ENCODE data around the gene ZC3H12C. TPM values are rescaled to one million over a fixed set of nuclear protein-coding genes. Genes with fewer than 3 reads are reported as not detected.
A peak's percentile ranks its signal among the peaks of the same experiment; 100 is the strongest.

Gene ZC3H12C
- total and polyA plus RNA-seq, 10 of the 15 experiments (the other 5 are each of a cell fraction or from before 2014, with no cell fraction given) = 0.31 to 31.0 (median 3.7) TPM

DNA sequence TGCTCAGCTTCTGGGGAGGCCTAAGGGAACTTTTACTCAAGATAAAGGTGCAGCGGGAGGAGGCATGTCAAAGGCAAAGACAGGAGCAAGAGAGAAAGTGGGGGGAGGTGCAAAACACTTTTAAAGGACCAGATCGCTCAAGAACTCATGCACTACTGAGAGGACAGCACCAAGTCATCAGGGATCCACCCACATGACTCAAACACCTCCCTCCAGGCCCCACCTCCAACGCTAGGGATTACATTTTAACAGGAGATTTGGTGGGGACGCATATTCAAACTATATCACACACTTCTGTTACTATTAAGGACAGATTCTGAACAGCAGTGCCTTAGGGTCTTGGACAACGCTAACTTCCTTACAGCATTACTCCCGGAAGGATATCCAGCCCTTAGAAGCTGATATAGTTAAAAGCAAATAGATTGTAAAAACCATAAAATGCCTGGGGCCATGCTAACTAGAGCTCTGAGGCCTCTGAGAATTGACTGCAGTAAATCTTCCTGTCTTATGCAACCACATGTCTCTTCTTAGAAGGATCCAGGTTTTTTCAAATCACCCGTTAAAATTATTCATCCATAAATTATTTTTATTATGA is 16.7 kb upstream of the ZC3H12C start:
- Histone ChIP-seq H3K27me3 (replicated peaks in 1 of 2; ENCODE audit: control insufficient read depth in 2 of 2, insufficient read depth in 2 of 2, low read length in 1 of 2) (no peaks in the 10 kb centered on the region), H3K79me2 (ENCODE audit: control insufficient read depth, insufficient read depth, low read length) (no peaks in the 10 kb centered on the region), H3K36me3 (ENCODE audit: control insufficient read depth in 2 of 2, insufficient read depth in 2 of 2, low read length in 1 of 2) (no peaks in the 10 kb centered on the region), H3K4me2 (ENCODE audit: control insufficient read depth, insufficient read depth) (peak overlapping the region; percentile 32; the same call in 1 of the 2 replicates), H3K27ac (ENCODE audit: control insufficient read depth, insufficient read depth) (no peak overlapping the region; the same call in 1 of the 2 replicates), H3K4me3 (no peak overlapping the region), H2AFZ (ENCODE audit: control insufficient read depth, low read depth, low read length) (peak overlapping the region; percentile 69), H3K9me3 (replicated peaks; ENCODE audit: control insufficient read depth, insufficient read depth, low read length) (peaks cover 11% of the 10 kb centered on the region; the same call in 2 of the 3 replicates), H3K4me1 (ENCODE audit: control insufficient read depth, insufficient read depth, low read length) (peaks cover 16% of the 10 kb centered on the region), H4K20me1 (ENCODE audit: control insufficient read depth, insufficient read depth) (no peaks in the 10 kb centered on the region), H3K9ac (ENCODE audit: control insufficient read depth, insufficient read depth, low read length) (no peak overlapping the region)
- ChIA-PET POLR2A (interaction anchor here (0.6 to 3.5 kb wide), 9 partner anchors 14 to 120 kb away, joined by 3 to 28 read pairs (median 5); partner anchors contain the start of gene ZC3H12C), CTCF (interaction anchor here (1.2 to 3.0 kb wide), 3 partner anchors 15 to 48 kb away, joined by 3 to 22 read pairs (median 18); partner anchors contain the start of gene ZC3H12C), SMC1A (ENCODE audit: uncharacterized antibody, unreplicated experiment) (interaction anchor here (0.9 to 4.6 kb wide), 16 partner anchors 11 to 249 kb away, joined by 3 to 107 read pairs (median 10); partner anchors contain the start of gene ZC3H12C), RAD21 (ENCODE audit: unreplicated experiment) (interaction anchor here (1.4 to 7.4 kb wide), 6 partner anchors 11 to 135 kb away, joined by 3 to 89 read pairs (median 30); partner anchors contain the start of gene ZC3H12C)
- intact Hi-C loops (cut with micrococcal nuclease; ENCODE audit: unreplicated experiment) (loop anchor here (1.0 to 5.0 kb wide), 2 partner anchors 45 to 129 kb away; no protein-coding TSS in a partner anchor), in situ Hi-C loops (cut with MboI) (no loop called here)
- 73% methylated on average over 7 of the region's 7 CpGs for WGBS (ENCODE audit: insufficient coverage, insufficient replicate concordance, low lambda C conversion rate, missing lambda C conversion rate)
- TF ChIP-seq EP300 (IDR thresholded peaks at IDR 0.05; ENCODE audit: borderline replicate concordance in 1 of 2, control insufficient read depth in 1 of 2, low read depth in 2 of 2, low read length in 2 of 2) (peak in 1 of 2 experiments; percentile 23; a peak in 1 of 4 replicates), ZBED1 (IDR thresholded peaks at IDR 0.05; ENCODE audit: borderline replicate concordance) (no peak)
- DNase-seq (ENCODE audit: low read depth, low spot score) (no peak), ATAC-seq (peak; percentile 65), FAIRE-seq (no peak)
- BruUV-seq (replicated peaks) = no TSS peak

GRCh38 chr11:110077346-110077745 is 15.8 kb upstream of the ZC3H12C start:
- peak overlapping the region; percentile 51 for H3K27ac ChIP-seq (ENCODE audit: control insufficient read depth, insufficient read depth)
- peak overlapping the region; percentile 59 for H2AFZ ChIP-seq (ENCODE audit: control insufficient read depth, low read depth, low read length)
- H3K79me2 ChIP-seq (ENCODE audit: control insufficient read depth, insufficient read depth, low read length) = no peaks in the 10 kb centered on the region
- H3K4me2 ChIP-seq (ENCODE audit: control insufficient read depth, insufficient read depth) = peak overlapping the region; percentile 61
- no peak for DNase-seq (ENCODE audit: low read depth, low spot score)
- peaks cover 16% of the 10 kb centered on the region for H3K4me1 ChIP-seq (ENCODE audit: control insufficient read depth, insufficient read depth, low read length)
- TSS peak; percentile 90 for BruUV-seq (replicated peaks)
- in situ Hi-C loops (cut with MboI) = no loop called here
- TF ChIP-seq CHD2 (IDR thresholded peaks at IDR 0.05; ENCODE audit: borderline replicate concordance, low read depth, low read length) = no peak
- TF ChIP-seq POLR2A (IDR thresholded peaks at IDR 0.05; ENCODE audit: low read depth, low read length) = no peak
- 0 out of 2 replicates have a peak, but pooled peaks have one; percentile 2 for TF ChIP-seq GABPA (IDR thresholded peaks at IDR 0.05; ENCODE audit: low read depth)
- 0 out of 2 replicates have a peak, but pooled peaks have one; percentile 2 for TF ChIP-seq RBBP5 (conservative IDR thresholded peaks at IDR 0.05)
- peak; percentile 27; the same call in 1 of the 2 replicates for TF ChIP-seq BACH1 (IDR thresholded peaks at IDR 0.05; ENCODE audit: borderline replicate concordance)
- TF ChIP-seq NR2C1 (IDR thresholded peaks at IDR 0.05) = no peak
- TF ChIP-seq ASH2L (IDR thresholded peaks at IDR 0.05; ENCODE audit: borderline replicate concordance, low read depth) = no peak
- no peak for FAIRE-seq
- SMC1A ChIA-PET (ENCODE audit: uncharacterized antibody, unreplicated experiment) = interaction anchor here (0.7 to 4.6 kb wide), 32 partner anchors 9 to 248 kb away, joined by 3 to 107 read pairs (median 6); partner anchors contain the start of gene ZC3H12C
- H3K4me3 ChIP-seq = no peak overlapping the region
- WGBS (ENCODE audit: insufficient coverage, insufficient replicate concordance, low lambda C conversion rate, missing lambda C conversion rate) = 42% methylated on average over 1 of the region's 1 CpG
- H3K27me3 ChIP-seq (replicated peaks in 1 of 2; ENCODE audit: control insufficient read depth in 2 of 2, insufficient read depth in 2 of 2, low read length in 1 of 2) = no peaks in the 10 kb centered on the region
- POLR2A ChIA-PET = interaction anchor here (0.6 to 3.6 kb wide), 11 partner anchors 10 to 124 kb away, joined by 3 to 36 read pairs (median 8); partner anchors contain the start of gene ZC3H12C
- CTCF ChIA-PET = interaction anchor here (1.2 to 3.0 kb wide), 8 partner anchors 10 to 131 kb away, joined by 3 to 22 read pairs (median 9); partner anchors contain the start of gene ZC3H12C
- RAD21 ChIA-PET (ENCODE audit: unreplicated experiment) = interaction anchor here (0.7 to 7.4 kb wide), 20 partner anchors 8 to 286 kb away, joined by 3 to 89 read pairs (median 5); partner anchors contain the start of gene ZC3H12C
- peaks cover 11% of the 10 kb centered on the region; the same call in 2 of the 3 replicates for H3K9me3 ChIP-seq (replicated peaks; ENCODE audit: control insufficient read depth, insufficient read depth, low read length)
- H3K36me3 ChIP-seq (ENCODE audit: control insufficient read depth in 2 of 2, insufficient read depth in 2 of 2, low read length in 1 of 2) = no peaks in the 10 kb centered on the region
- no peaks in the 10 kb centered on the region for H4K20me1 ChIP-seq (ENCODE audit: control insufficient read depth, insufficient read depth)
- intact Hi-C loops (cut with micrococcal nuclease; ENCODE audit: unreplicated experiment) = loop anchor here (5.0 kb wide), 1 partner anchor 130 kb away; no protein-coding TSS in a partner anchor
- peak overlapping the region; percentile 14; the same call in 1 of the 2 replicates for H3K9ac ChIP-seq (ENCODE audit: control insufficient read depth, insufficient read depth, low read length)
- peak; percentile 50 for ATAC-seq
